ENCODE data around the gene MUC20. TPM values are rescaled to one million over a fixed set of nuclear protein-coding genes. Genes with fewer than 3 reads are reported as not detected.
"Not testable (repeated sequence)": the region's sequence is repeated elsewhere in the genome, so short reads cannot be mapped to it uniquely, and the experiment has no call there.

MUC20 gene
- total RNA-seq = 0.36 and 1.2 TPM in 2 replicates

DNA sequence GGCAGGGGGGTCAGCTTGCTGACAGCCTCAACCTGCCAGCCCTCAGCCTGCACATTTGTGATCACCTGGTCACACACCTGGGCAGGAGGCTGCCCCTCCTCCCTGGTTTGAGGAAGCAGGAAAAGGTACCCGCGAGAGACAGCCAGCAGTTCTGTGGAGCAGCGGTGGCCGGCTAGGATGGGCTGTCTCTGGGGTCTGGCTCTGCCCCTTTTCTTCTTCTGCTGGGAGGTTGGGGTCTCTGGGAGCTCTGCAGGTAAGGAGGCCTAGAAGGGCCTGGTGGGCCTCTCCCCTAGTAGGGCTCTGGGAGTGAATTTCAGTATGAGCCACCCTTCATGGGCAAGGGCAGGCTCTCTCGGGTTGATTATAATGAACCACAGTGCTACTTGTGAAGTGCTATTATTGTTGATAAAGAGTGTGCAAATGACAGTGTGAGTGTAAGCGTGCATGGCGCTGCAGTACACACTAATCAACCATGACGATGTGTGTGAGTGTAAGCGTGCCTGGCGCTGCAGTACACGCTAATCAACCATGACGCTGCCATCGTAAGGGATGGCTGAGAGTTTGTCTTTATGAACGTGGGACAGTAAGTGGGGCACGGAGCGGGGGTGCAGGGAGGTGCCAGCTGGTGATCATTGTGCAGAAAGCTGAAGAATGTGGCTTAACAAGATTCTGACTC is at the start of gene MUC20:
MUC20 (plus strand) TSS at position 148 of the 676 bp plus-strand sequence; CDS start at position 178, 30 bp downstream.
- H4K20me1 ChIP-seq (ENCODE audit: insufficient read depth, low read length); H2AFZ ChIP-seq (ENCODE audit: low read length); H3K4me1 ChIP-seq (ENCODE audit: insufficient read depth, low read length); H3K4me3 ChIP-seq (ENCODE audit: insufficient read depth, low read length); DNase-seq (ENCODE audit: insufficient read length, low spot score, missing footprints); H3K27ac ChIP-seq (ENCODE audit: low read depth, low read length); H3K9me3 ChIP-seq (ENCODE audit: low read depth, low read length); H3K79me2 ChIP-seq (ENCODE audit: insufficient read depth, low read length); H3K36me3 ChIP-seq (ENCODE audit: insufficient read depth, low read length); H3K4me2 ChIP-seq (ENCODE audit: insufficient read depth, low read length): not testable (repeated sequence)
- peaks cover 33% of the 10 kb centered on the region for H3K27me3 ChIP-seq (ENCODE audit: insufficient read depth, low read length)

DNA sequence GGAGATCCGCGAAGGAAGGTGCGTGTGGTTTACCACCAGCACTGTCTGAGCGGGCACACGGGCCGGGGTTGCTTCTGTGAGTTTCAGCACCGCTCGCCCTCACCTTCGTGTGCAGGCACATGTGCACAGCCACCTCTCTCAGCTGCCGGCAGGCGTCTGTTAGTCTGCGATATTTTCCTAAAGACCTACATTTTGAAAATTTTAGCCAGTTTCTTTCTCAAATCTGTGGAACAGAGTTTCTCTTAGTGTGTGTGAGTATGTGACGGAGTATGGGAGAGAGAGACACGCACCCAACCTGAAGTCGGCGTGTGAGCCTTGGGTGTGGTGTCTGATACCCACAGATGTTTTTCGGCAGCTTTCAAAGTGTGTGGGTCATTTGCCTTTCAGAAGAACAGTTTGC is 49.5 kb upstream of the MUC20 start:
- not testable (repeated sequence) for H4K20me1 ChIP-seq (ENCODE audit: insufficient read depth, low read length); H3K4me3 ChIP-seq (ENCODE audit: insufficient read depth, low read length); DNase-seq (ENCODE audit: insufficient read length, low spot score, missing footprints); H3K27me3 ChIP-seq (ENCODE audit: insufficient read depth, low read length); H2AFZ ChIP-seq (ENCODE audit: low read length); H3K27ac ChIP-seq (ENCODE audit: low read depth, low read length); H3K79me2 ChIP-seq (ENCODE audit: insufficient read depth, low read length); H3K4me2 ChIP-seq (ENCODE audit: insufficient read depth, low read length); H3K4me1 ChIP-seq (ENCODE audit: insufficient read depth, low read length); H3K9me3 ChIP-seq (ENCODE audit: low read depth, low read length)
- peaks cover 23% of the 10 kb centered on the region for H3K36me3 ChIP-seq (ENCODE audit: insufficient read depth, low read length)

DNA sequence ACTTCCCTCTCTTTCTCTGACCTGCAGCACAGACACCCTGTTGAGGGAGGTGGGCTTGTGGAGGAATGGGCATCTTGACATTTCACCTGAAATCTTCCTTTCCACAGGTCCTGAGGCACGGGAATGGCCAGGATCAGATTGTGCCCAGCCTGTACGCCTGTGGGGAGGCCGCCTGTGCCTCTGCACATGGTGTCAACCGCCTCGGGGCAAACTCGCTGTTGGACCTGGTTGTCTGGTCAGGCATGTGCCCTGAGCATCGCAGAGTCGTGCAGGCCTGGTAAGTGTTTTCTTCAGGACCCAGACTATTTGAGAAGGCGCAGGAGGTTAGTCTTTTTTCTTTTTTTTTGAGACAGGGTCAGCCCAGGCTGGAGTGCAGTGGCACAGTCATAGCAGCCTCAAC is 47.1 kb upstream of the MUC20 start:
- H3K9me3 ChIP-seq (ENCODE audit: low read depth, low read length); H3K27ac ChIP-seq (ENCODE audit: low read depth, low read length); H4K20me1 ChIP-seq (ENCODE audit: insufficient read depth, low read length): not testable (repeated sequence)

GRCh38 chr3:195678391-195679015 is 42.3 kb upstream of the MUC20 start:
- H2AFZ ChIP-seq (ENCODE audit: low read length); H3K27ac ChIP-seq (ENCODE audit: low read depth, low read length); H3K4me1 ChIP-seq (ENCODE audit: insufficient read depth, low read length); H3K4me2 ChIP-seq (ENCODE audit: insufficient read depth, low read length); H3K9me3 ChIP-seq (ENCODE audit: low read depth, low read length); H4K20me1 ChIP-seq (ENCODE audit: insufficient read depth, low read length); H3K79me2 ChIP-seq (ENCODE audit: insufficient read depth, low read length); H3K4me3 ChIP-seq (ENCODE audit: insufficient read depth, low read length); H3K27me3 ChIP-seq (ENCODE audit: insufficient read depth, low read length): not testable (repeated sequence)
- DNase-seq (ENCODE audit: insufficient read length, low spot score, missing footprints) = peak; percentile 67
- H3K36me3 ChIP-seq (ENCODE audit: insufficient read depth, low read length) = peaks cover 26% of the 10 kb centered on the region

More for the DNA sequence above, 47.1 kb upstream of the MUC20 start:
- peaks cover 24% of the 10 kb centered on the region for H3K36me3 ChIP-seq (ENCODE audit: insufficient read depth, low read length)
- H3K79me2 ChIP-seq (ENCODE audit: insufficient read depth, low read length); H3K4me1 ChIP-seq (ENCODE audit: insufficient read depth, low read length); H3K4me2 ChIP-seq (ENCODE audit: insufficient read depth, low read length); H2AFZ ChIP-seq (ENCODE audit: low read length); DNase-seq (ENCODE audit: insufficient read length, low spot score, missing footprints); H3K27me3 ChIP-seq (ENCODE audit: insufficient read depth, low read length); H3K4me3 ChIP-seq (ENCODE audit: insufficient read depth, low read length): not testable (repeated sequence)

- not testable (repeated sequence) for H3K27ac ChIP-seq (ENCODE audit: low read depth, low read length); H3K4me1 ChIP-seq (ENCODE audit: insufficient read depth, low read length); H3K79me2 ChIP-seq (ENCODE audit: insufficient read depth, low read length); H3K4me3 ChIP-seq (ENCODE audit: insufficient read depth, low read length); H4K20me1 ChIP-seq (ENCODE audit: insufficient read depth, low read length); DNase-seq (ENCODE audit: insufficient read length, low spot score, missing footprints); H3K27me3 ChIP-seq (ENCODE audit: insufficient read depth, low read length); H2AFZ ChIP-seq (ENCODE audit: low read length); H3K9me3 ChIP-seq (ENCODE audit: low read depth, low read length); H3K4me2 ChIP-seq (ENCODE audit: insufficient read depth, low read length)
- H3K36me3 ChIP-seq (ENCODE audit: insufficient read depth, low read length) = peaks cover 26% of the 10 kb centered on the region
Measured at GRCh38 chr3:195680690-195681089, 40.1 kb upstream of the MUC20 start.

GRCh38 chr3:195681458-195682103 is 39.2 kb upstream of the MUC20 start:
- not testable (repeated sequence) for H2AFZ ChIP-seq (ENCODE audit: low read length); H4K20me1 ChIP-seq (ENCODE audit: insufficient read depth, low read length)
- peaks cover 33% of the 10 kb centered on the region for H3K36me3 ChIP-seq (ENCODE audit: insufficient read depth, low read length)

DNA sequence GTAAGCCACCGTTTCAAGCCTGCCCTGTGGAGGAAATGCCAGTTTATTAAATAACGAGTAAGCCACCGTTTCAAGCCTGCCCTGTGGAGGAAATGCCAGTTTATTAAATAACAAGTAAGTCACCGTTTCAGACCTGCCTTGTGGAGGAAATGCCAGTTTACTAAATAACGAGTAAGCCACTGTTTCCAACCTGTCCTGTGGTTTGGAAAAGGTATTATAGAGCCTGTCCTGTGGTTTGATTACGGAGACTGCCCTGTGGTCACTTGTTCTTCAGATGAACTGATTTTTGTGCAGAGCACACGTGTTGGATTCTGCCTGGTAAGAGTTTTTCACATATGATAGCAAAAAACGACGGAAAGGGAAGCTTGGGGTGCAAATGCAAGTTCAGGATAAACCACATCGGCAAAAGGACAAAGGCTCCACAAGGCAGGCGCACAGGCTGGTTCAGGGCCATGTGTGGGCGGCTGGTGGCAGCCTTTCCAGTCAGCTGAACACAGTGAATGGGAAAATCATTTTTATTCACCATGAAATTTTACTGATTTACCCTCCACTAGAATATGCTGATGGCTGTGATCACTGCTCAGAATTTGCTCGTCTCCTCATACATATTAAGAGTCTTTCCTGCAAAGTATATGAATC is 38.6 kb upstream of the MUC20 start:
- not testable (repeated sequence) for H2AFZ ChIP-seq (ENCODE audit: low read length); H3K9me3 ChIP-seq (ENCODE audit: low read depth, low read length); H3K4me1 ChIP-seq (ENCODE audit: insufficient read depth, low read length); H3K4me2 ChIP-seq (ENCODE audit: insufficient read depth, low read length); H3K27me3 ChIP-seq (ENCODE audit: insufficient read depth, low read length); DNase-seq (ENCODE audit: insufficient read length, low spot score, missing footprints); H3K27ac ChIP-seq (ENCODE audit: low read depth, low read length); H3K4me3 ChIP-seq (ENCODE audit: insufficient read depth, low read length); H3K79me2 ChIP-seq (ENCODE audit: insufficient read depth, low read length); H4K20me1 ChIP-seq (ENCODE audit: insufficient read depth, low read length)
- peaks cover 33% of the 10 kb centered on the region for H3K36me3 ChIP-seq (ENCODE audit: insufficient read depth, low read length)

More at GRCh38 chr3:195681458-195682103, 39.2 kb upstream of the MUC20 start:
- not testable (repeated sequence) for H3K4me1 ChIP-seq (ENCODE audit: insufficient read depth, low read length); DNase-seq (ENCODE audit: insufficient read length, low spot score, missing footprints); H3K27me3 ChIP-seq (ENCODE audit: insufficient read depth, low read length); H3K27ac ChIP-seq (ENCODE audit: low read depth, low read length); H3K9me3 ChIP-seq (ENCODE audit: low read depth, low read length); H3K79me2 ChIP-seq (ENCODE audit: insufficient read depth, low read length); H3K4me3 ChIP-seq (ENCODE audit: insufficient read depth, low read length); H3K4me2 ChIP-seq (ENCODE audit: insufficient read depth, low read length)

GRCh38 chr3:195683722-195684526 is 36.9 kb upstream of the MUC20 start:
- not testable (repeated sequence) for H3K79me2 ChIP-seq (ENCODE audit: insufficient read depth, low read length); H2AFZ ChIP-seq (ENCODE audit: low read length); H3K4me2 ChIP-seq (ENCODE audit: insufficient read depth, low read length); H3K9me3 ChIP-seq (ENCODE audit: low read depth, low read length); H3K4me1 ChIP-seq (ENCODE audit: insufficient read depth, low read length); H3K27me3 ChIP-seq (ENCODE audit: insufficient read depth, low read length); H3K4me3 ChIP-seq (ENCODE audit: insufficient read depth, low read length); DNase-seq (ENCODE audit: insufficient read length, low spot score, missing footprints); H3K27ac ChIP-seq (ENCODE audit: low read depth, low read length); H4K20me1 ChIP-seq (ENCODE audit: insufficient read depth, low read length)
- H3K36me3 ChIP-seq (ENCODE audit: insufficient read depth, low read length) = peaks cover 35% of the 10 kb centered on the region
